ENCODE data around the gene HOXB1. TPM values are rescaled to one million over a fixed set of nuclear protein-coding genes. Genes with fewer than 3 reads are reported as not detected.

Gene HOXB1
- total and polyA plus RNA-seq, 4 donors, result not detected

GRCh38 chr17:48513097-48513496, 17.7 kb downstream of the HOXB1 start (continued):
- no peak for TF ChIP-seq REST (IDR thresholded peaks at IDR 0.05)
- TF ChIP-seq, protein P1, sequence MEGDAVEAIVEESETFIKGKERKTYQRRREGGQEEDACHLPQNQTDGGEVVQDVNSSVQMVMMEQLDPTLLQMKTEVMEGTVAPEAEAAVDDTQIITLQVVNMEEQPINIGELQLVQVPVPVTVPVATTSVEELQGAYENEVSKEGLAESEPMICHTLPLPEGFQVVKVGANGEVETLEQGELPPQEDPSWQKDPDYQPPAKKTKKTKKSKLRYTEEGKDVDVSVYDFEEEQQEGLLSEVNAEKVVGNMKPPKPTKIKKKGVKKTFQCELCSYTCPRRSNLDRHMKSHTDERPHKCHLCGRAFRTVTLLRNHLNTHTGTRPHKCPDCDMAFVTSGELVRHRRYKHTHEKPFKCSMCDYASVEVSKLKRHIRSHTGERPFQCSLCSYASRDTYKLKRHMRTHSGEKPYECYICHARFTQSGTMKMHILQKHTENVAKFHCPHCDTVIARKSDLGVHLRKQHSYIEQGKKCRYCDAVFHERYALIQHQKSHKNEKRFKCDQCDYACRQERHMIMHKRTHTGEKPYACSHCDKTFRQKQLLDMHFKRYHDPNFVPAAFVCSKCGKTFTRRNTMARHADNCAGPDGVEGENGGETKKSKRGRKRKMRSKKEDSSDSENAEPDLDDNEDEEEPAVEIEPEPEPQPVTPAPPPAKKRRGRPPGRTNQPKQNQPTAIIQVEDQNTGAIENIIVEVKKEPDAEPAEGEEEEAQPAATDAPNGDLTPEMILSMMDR (IDR thresholded peaks at IDR 0.05; ENCODE audit: low read depth, low read length, missing input control), result no peak
- TF ChIP-seq HNF4G (IDR thresholded peaks at IDR 0.05), result no peak
- no peak for TF ChIP-seq FOXA2 (IDR thresholded peaks at IDR 0.05)

GRCh38 chr17:48510761-48511604, 19.8 kb downstream of the HOXB1 start:
- Histone ChIP-seq H3K27ac (ENCODE audit: low read depth in 1 of 2, low read length in 2 of 2) (no peak overlapping the region), H3K4me1 (ENCODE audit: control insufficient read depth in 4 of 4, insufficient read depth in 4 of 4, low read length in 3 of 4) (peaks cover 0 to 3% (median 0%) of the 10 kb centered on the region in 4 donors), H3K27me3 (ENCODE audit: control insufficient read depth in 4 of 4, insufficient read depth in 4 of 4, low read length in 3 of 4) (peaks cover 0 to 6% (median 3%) of the 10 kb centered on the region in 4 donors), H3K9ac (ENCODE audit: low read depth in 1 of 2, low read length in 2 of 2) (no peak overlapping the region), H3K4me3 (ENCODE audit: low read depth in 1 of 3, low read length in 3 of 3) (no peak overlapping the region), H3K36me3 (ENCODE audit: control insufficient read depth in 4 of 4, insufficient read depth in 3 of 4, low read depth in 1 of 4, low read length in 3 of 4) (no peaks in the 10 kb centered on the region), H3K9me3 (ENCODE audit: control insufficient read depth in 4 of 4, low read length in 3 of 4) (no peaks in the 10 kb centered on the region)
- DNase-seq (ENCODE audit: low spot score), result no peak
- TF ChIP-seq FOXA2 (IDR thresholded peaks at IDR 0.05) (no peak), RAD21 (IDR thresholded peaks at IDR 0.05) (no peak), SP1 (IDR thresholded peaks at IDR 0.05) (no peak)
- WGBS, result 85% methylated on average over 7 of the region's 7 CpGs

- peaks cover 0 to 5% (median 3%) of the 10 kb centered on the region in 4 donors for H3K27me3 ChIP-seq (ENCODE audit: control insufficient read depth in 4 of 4, insufficient read depth in 4 of 4, low read length in 3 of 4)
- 94% methylated on average over 2 of the region's 2 CpGs for WGBS
- no peak overlapping the region for H3K27ac ChIP-seq (ENCODE audit: low read depth in 1 of 2, low read length in 2 of 2)
- no peaks in the 10 kb centered on the region for H3K36me3 ChIP-seq (ENCODE audit: control insufficient read depth in 4 of 4, insufficient read depth in 3 of 4, low read depth in 1 of 4, low read length in 3 of 4)
- no peak overlapping the region for H3K9ac ChIP-seq (ENCODE audit: low read depth in 1 of 2, low read length in 2 of 2)
- no peak overlapping the region for H3K4me3 ChIP-seq (ENCODE audit: low read depth in 1 of 3, low read length in 3 of 3)
- DNase-seq (ENCODE audit: low spot score), result no peak
- H3K4me1 ChIP-seq (ENCODE audit: control insufficient read depth in 4 of 4, insufficient read depth in 4 of 4, low read length in 3 of 4), result peaks cover 0 to 3% (median 0%) of the 10 kb centered on the region in 4 donors
- no peaks in the 10 kb centered on the region for H3K9me3 ChIP-seq (ENCODE audit: control insufficient read depth in 4 of 4, low read length in 3 of 4)
- TF ChIP-seq HNF4G (IDR thresholded peaks at IDR 0.05) (no peak), REST (IDR thresholded peaks at IDR 0.05) (no peak), GABPA (IDR thresholded peaks at IDR 0.05 in 1 of 2, conservative IDR thresholded peaks at IDR 0.05 in 1 of 2) (no peak), FOXA1 (IDR thresholded peaks at IDR 0.05) (no peak), EGR1 (IDR thresholded peaks at IDR 0.05; ENCODE audit: low read depth in 2 of 2) (no peak), TAF1 (conservative IDR thresholded peaks at IDR 0.05) (no peak), YY1 (IDR thresholded peaks at IDR 0.05) (no peak), NR2F2 (IDR thresholded peaks at IDR 0.05) (no peak), RXRA (IDR thresholded peaks at IDR 0.05) (no peak)
- TF ChIP-seq, protein P2, sequence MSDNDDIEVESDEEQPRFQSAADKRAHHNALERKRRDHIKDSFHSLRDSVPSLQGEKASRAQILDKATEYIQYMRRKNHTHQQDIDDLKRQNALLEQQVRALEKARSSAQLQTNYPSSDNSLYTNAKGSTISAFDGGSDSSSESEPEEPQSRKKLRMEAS (IDR thresholded peaks at IDR 0.05), result no peak
- TF ChIP-seq, protein P1 (IDR thresholded peaks at IDR 0.05; ENCODE audit: low read depth, low read length, missing input control), result no peak
- TF ChIP-seq, protein P3, sequence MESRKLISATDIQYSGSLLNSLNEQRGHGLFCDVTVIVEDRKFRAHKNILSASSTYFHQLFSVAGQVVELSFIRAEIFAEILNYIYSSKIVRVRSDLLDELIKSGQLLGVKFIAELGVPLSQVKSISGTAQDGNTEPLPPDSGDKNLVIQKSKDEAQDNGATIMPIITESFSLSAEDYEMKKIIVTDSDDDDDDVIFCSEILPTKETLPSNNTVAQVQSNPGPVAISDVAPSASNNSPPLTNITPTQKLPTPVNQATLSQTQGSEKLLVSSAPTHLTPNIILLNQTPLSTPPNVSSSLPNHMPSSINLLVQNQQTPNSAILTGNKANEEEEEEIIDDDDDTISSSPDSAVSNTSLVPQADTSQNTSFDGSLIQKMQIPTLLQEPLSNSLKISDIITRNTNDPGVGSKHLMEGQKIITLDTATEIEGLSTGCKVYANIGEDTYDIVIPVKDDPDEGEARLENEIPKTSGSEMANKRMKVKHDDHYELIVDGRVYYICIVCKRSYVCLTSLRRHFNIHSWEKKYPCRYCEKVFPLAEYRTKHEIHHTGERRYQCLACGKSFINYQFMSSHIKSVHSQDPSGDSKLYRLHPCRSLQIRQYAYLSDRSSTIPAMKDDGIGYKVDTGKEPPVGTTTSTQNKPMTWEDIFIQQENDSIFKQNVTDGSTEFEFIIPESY (IDR thresholded peaks at IDR 0.05), result no peak
Measured at GRCh38 chr17:48510381-48510760, 20.4 kb downstream of the HOXB1 start.
